HUES64 (cell line): ENCODE results near the gene TFF2.

Experiments
- H3K27ac ChIP-seq: 2 replicates; pipeline ENCODE4 v1.7.0; 2013; ENCODE audit warnings: low read depth, low read length, inconsistent platforms
- H3K27me3 ChIP-seq: 2 replicates; pipeline ENCODE4 v1.6.1; 2013; ENCODE audit warnings: mild to moderate bottlenecking, low read length; ENCODE audit not compliant: insufficient read depth
- H3K36me3 ChIP-seq: 2 replicates; pipeline ENCODE4 v1.6.1; 2013; ENCODE audit warnings: mild to moderate bottlenecking, low read length; ENCODE audit not compliant: insufficient read depth
- H3K4me1 ChIP-seq: 2 replicates; pipeline ENCODE4 v1.6.1; 2013; ENCODE audit warnings: mild to moderate bottlenecking, low read length, moderate library complexity; ENCODE audit not compliant: insufficient read depth
- H3K4me3 ChIP-seq: 2 replicates; pipeline ENCODE4 v1.5.1; 2013; ENCODE audit warnings: mild to moderate bottlenecking, low read length, moderate library complexity
- H3K9ac ChIP-seq: 2 replicates; pipeline ENCODE4 v1.6.1; 2013; ENCODE audit warnings: mild to moderate bottlenecking, low read depth, low read length
- H3K9me3 ChIP-seq: 2 replicates; pipeline ENCODE4 v1.6.1; 2013; ENCODE audit warnings: low read depth, low read length; ENCODE audit not compliant: insufficient read depth
- WGBS: fragments of 150-250, 120-280 bp; methylation state at CpG from one replicate; pipeline ENCODE4 v1.1.7; 2013; ENCODE audit warnings: missing lambda C conversion rate; 5-methylcytosine and 5-hydroxymethylcytosine counted together

The TFF2 gene

DNA sequence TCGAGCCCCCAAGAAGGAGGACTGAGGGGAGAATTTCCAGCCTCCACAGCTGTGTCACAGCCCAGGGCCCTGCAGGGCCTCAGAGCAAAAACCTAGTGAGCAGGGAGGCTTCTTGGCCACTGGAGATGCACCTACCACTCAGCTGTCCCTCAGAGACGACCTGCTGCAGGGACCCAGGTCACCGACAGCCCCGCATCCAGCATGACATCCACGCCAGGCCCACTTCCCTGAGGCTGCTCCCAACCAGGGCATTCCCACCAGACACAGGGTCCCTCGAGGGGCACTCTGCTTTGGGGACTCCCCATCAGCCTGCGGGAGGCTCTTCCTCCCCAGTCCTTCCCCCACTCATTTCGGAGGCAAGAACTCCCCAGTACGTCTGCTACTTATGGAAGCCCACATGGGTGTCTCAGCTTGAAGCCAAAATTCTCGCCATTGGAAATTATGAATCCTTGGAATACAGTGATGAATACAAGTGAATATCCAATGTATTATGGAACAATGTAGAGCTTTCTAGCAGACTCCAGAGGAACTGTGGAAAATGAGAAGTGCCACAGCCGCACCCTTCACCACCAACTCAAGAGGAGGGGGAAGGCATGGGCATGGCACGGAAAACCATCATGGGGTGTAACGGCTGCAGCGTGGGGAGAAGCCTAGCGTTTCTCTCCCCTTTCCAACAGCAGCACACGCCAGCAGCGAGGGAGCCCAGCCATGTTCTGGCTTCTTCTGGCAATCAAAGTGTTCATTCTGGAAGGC lies 42.5 kb downstream of the TFF2 start:
- no peak overlapping the region for H3K9ac ChIP-seq
- no peaks in the 10 kb centered on the region for H3K9me3 ChIP-seq
- peaks cover 3% of the 10 kb centered on the region for H3K4me1 ChIP-seq
- H3K4me3 ChIP-seq: no peak overlapping the region
- no peak overlapping the region for H3K27ac ChIP-seq
- 0 out of 2 replicates have a peak, but pooled peaks cover 4% of the 10 kb centered on the region for H3K27me3 ChIP-seq
- no peaks in the 10 kb centered on the region for H3K36me3 ChIP-seq
- 92% methylated on average over 17 of the region's 17 CpGs for WGBS

DNA sequence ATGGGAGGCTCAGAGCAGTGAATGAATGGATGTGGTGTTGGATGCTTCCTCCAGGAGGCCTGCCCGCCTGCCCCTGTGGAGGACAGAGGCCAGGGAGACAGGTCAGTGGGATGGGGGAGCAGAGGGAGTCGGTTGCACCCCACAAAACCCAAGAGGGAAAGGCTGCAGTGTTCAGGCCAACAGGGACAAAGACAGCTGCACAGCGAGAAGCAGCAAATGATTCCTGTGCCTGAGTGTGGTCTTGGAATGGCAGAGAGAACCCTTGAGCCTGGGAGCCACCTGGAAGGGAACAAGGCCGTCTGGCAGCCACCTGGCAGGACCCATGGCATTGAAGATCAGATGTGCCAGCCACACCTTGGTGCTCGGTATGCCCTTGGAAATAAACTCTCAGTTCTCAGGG lies 43.7 kb downstream of the TFF2 start:
- 90% methylated on average over 5 of the region's 5 CpGs for WGBS
- Histone ChIP-seq H3K4me1 (no peaks in the 10 kb centered on the region), H3K9ac (no peak overlapping the region)

DNA sequence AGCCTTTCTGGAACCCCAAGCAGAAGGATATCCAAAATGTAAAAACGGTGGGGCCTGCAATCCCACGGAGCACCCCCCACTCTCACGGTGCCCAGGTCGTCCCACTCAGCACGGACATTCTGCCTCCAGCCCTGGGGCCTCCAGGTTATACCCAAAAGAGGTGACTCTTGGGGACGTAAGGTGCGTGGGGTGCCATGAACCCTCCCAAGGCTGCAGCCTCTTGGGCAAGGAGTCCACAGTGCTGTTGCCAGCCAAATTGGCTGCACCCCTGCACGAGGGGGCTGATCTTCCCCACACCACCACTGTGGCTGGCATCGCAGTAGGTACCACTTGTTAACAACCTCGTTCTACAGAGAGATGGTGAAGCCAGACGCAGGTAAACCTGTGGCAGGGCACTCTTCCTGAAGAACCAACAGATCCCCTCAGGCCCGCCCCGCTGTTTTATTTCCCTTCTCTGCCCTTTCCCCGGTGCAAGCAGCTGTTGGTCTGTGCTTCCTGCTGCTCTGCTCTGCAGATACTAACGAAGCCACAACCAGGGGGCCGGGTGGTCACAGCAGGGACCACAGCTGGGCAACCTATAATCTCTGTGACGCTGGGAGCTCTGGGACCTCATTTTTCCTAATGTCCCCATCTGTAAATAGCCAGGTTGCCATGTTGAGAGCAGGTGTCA lies 44.3 kb downstream of the TFF2 start:
- 0 out of 2 replicates have a peak, but pooled peaks cover 4% of the 10 kb centered on the region for H3K27me3 ChIP-seq
- no peaks in the 10 kb centered on the region for H3K9me3 ChIP-seq
- H3K4me3 ChIP-seq: no peak overlapping the region
- H3K9ac ChIP-seq: no peak overlapping the region
- H3K4me1 ChIP-seq: no peaks in the 10 kb centered on the region
- no peaks in the 10 kb centered on the region for H3K36me3 ChIP-seq
- 88% methylated on average over 17 of the region's 17 CpGs for WGBS
- no peak overlapping the region for H3K27ac ChIP-seq

More for the DNA sequence above, 43.7 kb downstream of the TFF2 start:
- Histone ChIP-seq H3K27ac (no peak overlapping the region), H3K9me3 (no peaks in the 10 kb centered on the region), H3K27me3 (0 out of 2 replicates have a peak, but pooled peaks cover 4% of the 10 kb centered on the region), H3K36me3 (no peaks in the 10 kb centered on the region), H3K4me3 (no peak overlapping the region)

DNA sequence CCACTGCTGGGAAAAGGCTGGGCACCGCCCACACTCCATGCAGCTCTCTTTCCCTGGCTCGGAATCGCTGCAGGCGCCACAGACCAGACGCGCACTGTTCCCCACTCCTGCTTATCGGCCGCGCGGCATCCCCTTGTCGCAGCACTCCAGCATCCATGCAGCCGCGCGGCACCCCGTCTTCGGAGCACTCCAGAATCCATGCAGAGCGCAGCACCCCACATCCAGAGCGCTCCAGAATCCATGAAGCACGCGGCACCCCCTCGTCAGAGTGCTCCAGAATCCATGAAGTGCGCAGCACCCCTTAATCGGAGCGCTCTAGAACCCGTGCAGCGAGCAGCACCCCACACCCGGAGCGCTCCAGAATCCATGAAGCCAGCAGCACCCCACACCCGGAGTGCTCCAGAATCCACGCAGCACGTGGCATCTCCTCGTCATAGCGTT lies 45.1 kb downstream of the TFF2 start:
- Histone ChIP-seq H3K9me3 (no peaks in the 10 kb centered on the region), H3K4me3 (no peak overlapping the region), H3K4me1 (no peaks in the 10 kb centered on the region), H3K27me3 (0 out of 2 replicates have a peak, but pooled peaks cover 4% of the 10 kb centered on the region), H3K9ac (no peak overlapping the region), H3K27ac (no peak overlapping the region), H3K36me3 (no peaks in the 10 kb centered on the region)
- 96% methylated on average over 33 of the region's 33 CpGs for WGBS

DNA sequence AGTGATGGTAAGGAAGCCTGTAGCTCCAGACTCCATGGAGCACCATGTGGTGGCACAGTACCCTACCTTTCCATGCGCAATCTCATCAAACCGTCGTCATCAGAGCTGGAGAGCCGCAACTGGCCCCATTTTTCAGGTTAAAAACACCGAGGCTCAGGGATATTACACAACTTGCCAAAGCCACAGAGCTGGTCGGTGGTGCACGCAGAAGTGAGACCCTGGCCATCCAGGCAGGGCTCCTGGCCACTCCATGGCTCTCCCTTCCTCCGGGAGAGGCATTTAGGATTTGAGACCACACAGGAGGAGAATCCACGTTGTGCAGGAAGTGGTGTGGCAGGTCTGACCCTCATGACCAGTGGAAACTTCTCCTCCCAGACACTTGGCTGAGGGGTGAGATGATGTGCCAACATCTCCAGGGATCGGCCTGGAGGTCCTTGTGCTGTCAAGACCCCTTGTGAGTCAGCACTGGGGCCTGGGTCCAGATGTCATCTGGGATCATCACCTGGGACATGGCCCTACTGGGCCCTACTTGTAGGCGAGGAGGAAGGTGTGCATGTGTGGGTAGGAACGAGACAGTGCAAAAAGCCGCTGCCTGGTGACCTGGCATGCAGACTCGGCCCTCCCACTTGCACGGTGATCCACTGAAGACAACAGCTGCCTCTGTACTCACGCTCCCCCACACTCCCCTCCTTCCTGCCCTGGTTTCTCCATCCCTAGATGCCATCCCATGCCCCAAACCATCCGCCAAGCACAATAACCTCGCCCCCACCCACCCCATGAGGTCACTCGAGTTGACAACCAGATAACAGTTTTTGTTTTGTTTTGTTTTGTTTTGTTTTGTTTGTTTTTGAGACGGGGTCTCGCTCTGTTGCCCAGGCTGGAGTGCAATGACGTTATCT lies 46.0 kb downstream of the TFF2 start:
- Histone ChIP-seq H3K27ac (no peak overlapping the region), H3K9me3 (no peaks in the 10 kb centered on the region), H3K9ac (no peak overlapping the region), H3K4me3 (no peak overlapping the region), H3K36me3 (no peaks in the 10 kb centered on the region), H3K27me3 (no peaks in the 10 kb centered on the region), H3K4me1 (no peaks in the 10 kb centered on the region)
- WGBS: 94% methylated on average over 22 of the region's 22 CpGs

DNA sequence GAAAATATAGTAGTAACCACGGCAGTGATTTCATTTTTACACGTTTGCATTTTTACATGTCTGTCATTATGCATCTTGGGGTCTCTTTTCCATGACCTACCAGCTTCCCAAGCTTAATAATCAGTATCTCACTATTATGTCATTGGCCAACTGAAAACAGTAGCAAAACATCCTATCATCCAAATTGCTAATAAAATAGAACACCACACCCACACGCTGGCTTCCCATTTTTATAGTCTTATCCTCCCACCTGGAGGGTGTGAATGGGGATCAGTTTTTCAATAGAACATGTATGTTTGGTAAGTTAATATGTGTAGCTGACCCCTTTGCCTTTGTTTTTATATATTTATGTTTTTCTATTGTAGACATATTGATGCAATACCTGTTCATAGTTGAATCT lies 47.4 kb downstream of the TFF2 start:
- peaks cover 6% of the 10 kb centered on the region; the same call in 1 of the 2 replicates for H3K4me1 ChIP-seq
- no peaks in the 10 kb centered on the region for H3K36me3 ChIP-seq
- H3K27me3 ChIP-seq: no peaks in the 10 kb centered on the region
- WGBS: 84% methylated on average over 2 of the region's 3 CpGs
- no peak overlapping the region for H3K9ac ChIP-seq
- H3K27ac ChIP-seq: no peak overlapping the region
- no peak overlapping the region for H3K4me3 ChIP-seq
- H3K9me3 ChIP-seq: no peaks in the 10 kb centered on the region

DNA sequence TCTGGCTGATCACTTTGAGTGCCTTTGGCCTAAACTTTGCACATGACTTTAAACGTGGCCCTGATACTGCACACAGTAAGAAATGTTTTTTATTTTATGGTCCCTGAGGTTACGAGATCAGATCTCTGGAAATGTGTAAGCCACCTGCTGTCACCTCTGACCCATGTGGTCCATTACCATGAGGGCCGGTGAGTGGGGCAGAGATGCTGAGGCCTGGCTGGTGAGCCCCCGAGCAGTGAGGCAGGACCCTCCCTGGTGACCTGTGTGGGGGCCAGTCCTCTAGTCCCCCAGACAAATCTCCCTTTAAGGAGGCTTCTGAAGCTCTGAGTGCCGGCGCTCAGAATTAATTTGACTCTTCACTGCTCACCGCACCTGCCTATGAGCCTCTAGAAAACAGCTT lies 48.0 kb downstream of the TFF2 start:
- WGBS: 78% methylated on average over 7 of the region's 7 CpGs
- H3K4me3 ChIP-seq: no peak overlapping the region
- no peaks in the 10 kb centered on the region for H3K9me3 ChIP-seq
- H3K9ac ChIP-seq: no peak overlapping the region
- H3K36me3 ChIP-seq: no peaks in the 10 kb centered on the region
- peaks cover 11% of the 10 kb centered on the region; the same call in 1 of the 2 replicates for H3K4me1 ChIP-seq
- no peaks in the 10 kb centered on the region for H3K27me3 ChIP-seq
- no peak overlapping the region for H3K27ac ChIP-seq

DNA sequence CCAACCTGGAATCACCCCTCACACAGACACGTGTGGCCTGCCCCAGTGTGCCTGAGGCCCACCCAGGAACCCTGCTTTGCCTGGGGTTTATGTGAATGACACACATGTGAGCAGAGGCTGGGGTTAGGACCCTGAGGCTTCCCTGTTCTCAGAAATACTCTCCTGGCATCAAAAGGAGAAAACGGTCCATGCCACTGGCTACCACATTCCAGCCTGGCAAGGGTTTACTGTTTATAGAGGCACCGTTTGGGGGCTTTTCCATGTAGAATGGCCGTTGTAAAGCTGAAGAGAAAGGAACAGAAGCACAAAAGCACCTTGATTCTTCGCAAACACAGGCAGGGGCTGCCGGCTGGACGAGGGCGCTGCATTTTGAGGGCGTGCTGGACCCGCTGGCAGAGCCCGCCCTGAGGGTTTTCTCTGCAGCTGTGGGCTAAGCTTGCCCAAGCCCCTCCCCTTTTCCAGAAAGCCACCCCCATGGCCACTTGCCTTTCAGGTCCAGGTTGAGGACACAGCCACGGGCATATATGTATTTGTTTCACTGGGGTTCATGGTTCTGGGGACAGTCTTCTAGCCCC lies 48.6 kb downstream of the TFF2 start:
- no peak overlapping the region for H3K9ac ChIP-seq
- H3K4me3 ChIP-seq: no peak overlapping the region
- H3K27me3 ChIP-seq: no peaks in the 10 kb centered on the region
- no peak overlapping the region for H3K27ac ChIP-seq
- H3K9me3 ChIP-seq: no peaks in the 10 kb centered on the region
- peaks cover 11% of the 10 kb centered on the region; the same call in 1 of the 2 replicates for H3K4me1 ChIP-seq
- WGBS: 90% methylated on average over 12 of the region's 12 CpGs
- H3K36me3 ChIP-seq: no peaks in the 10 kb centered on the region

DNA sequence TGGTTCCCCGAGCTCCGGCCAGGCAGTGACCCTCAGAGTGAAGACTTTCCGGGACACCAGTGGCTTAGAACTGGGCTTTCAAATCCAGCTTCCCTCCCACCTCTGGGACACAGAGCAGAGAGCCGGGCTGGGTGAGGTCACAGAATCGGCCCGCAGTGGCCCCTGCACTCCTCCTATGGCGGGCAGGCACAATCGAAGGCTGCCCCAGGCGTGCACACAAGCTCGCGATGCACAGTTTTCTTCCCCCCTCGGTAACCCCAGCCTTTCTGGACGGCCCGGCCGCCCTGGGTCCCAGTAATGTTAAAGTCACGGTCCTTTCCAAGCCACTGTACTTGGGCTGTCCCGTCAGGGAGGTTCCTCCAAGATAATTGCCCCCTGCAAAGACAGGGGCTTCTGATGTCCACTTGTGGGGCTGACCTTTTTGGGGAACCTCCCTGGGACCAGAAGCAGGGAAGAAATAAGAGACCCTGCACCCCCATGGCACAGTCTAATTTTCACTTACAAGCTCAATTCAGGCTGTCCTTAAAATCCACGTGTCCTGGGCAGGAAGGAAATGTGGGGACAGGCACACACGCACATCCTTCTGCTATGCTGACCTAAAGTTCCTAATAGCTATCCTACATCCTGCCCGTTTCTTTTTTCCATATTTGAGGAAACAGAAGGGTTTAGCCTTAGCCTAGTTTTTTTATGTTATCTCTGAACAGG lies 49.3 kb downstream of the TFF2 start:
- Histone ChIP-seq H3K9me3 (no peaks in the 10 kb centered on the region), H3K36me3 (no peaks in the 10 kb centered on the region), H3K4me3 (no peak overlapping the region), H3K9ac (no peak overlapping the region), H3K27me3 (no peaks in the 10 kb centered on the region), H3K4me1 (peaks cover 11% of the 10 kb centered on the region; the same call in 1 of the 2 replicates), H3K27ac (no peak overlapping the region)
- 93% methylated on average over 20 of the region's 20 CpGs for WGBS

DNA sequence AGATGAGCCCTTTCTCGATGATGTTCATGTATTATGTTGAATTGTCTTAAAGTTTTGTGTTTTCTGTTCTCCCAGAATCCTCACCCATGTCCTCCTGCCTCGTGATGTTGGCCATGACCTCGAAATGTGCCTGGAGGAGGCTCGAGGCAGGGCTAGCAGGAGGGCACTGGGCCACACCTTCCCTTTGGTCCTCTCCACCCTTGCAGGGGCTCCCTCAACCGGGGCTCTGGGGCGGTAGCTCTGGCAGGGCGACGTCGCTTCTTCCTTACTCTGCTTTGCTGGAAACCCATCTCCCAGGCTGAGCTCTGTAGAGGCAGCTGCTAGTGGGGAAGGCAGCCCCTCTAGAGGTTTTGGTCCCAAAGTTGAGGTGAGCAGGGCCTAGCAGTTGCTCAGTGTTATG lies 49.8 kb downstream of the TFF2 start:
- WGBS: 93% methylated on average over 9 of the region's 9 CpGs
- no peak overlapping the region for H3K9ac ChIP-seq
- H3K4me3 ChIP-seq: no peak overlapping the region
- H3K27ac ChIP-seq: no peak overlapping the region
- no peaks in the 10 kb centered on the region for H3K9me3 ChIP-seq
- H3K36me3 ChIP-seq: no peaks in the 10 kb centered on the region
- peaks cover 11% of the 10 kb centered on the region; the same call in 1 of the 2 replicates for H3K4me1 ChIP-seq
- H3K27me3 ChIP-seq: no peaks in the 10 kb centered on the region
